ENCODE measurements around the gene AFF1.

AFF1 gene

GRCh38 chr4:87165892-87166291, 231.1 kb downstream of the AFF1 start:
- ChIA-PET CTCF (interaction anchor here (1.0 to 1.3 kb wide), 2 partner anchors 15 to 224 kb away, joined by 3 to 4 read pairs; no protein-coding TSS in a partner anchor), POLR2A (no interaction called here)
- no peak for TF ChIP-seq CTCF (IDR thresholded peaks at IDR 0.05; ENCODE audit: insufficient read depth, low read length, missing control alignments)
- no peak overlapping the region for H3K4me3 ChIP-seq (ENCODE audit: low read depth, low read length)
- no peak for DNase-seq (ENCODE audit: low read depth, low spot score)

GRCh38 chr4:87166296-87166854, 231.6 kb downstream of the AFF1 start:
- no peak for TF ChIP-seq CTCF (IDR thresholded peaks at IDR 0.05; ENCODE audit: insufficient read depth, low read length, missing control alignments)
- no peak overlapping the region for H3K4me3 ChIP-seq (ENCODE audit: low read depth, low read length)
- no peak for DNase-seq (ENCODE audit: low read depth, low spot score)
- POLR2A ChIA-PET: no interaction called here
- CTCF ChIA-PET: interaction anchor here (1.0 to 1.3 kb wide), 2 partner anchors 15 to 225 kb away, joined by 3 to 4 read pairs; no protein-coding TSS in a partner anchor

GRCh38 chr4:87171944-87172343, 237.1 kb downstream of the AFF1 start:
- no peak overlapping the region for H3K4me3 ChIP-seq (ENCODE audit: low read depth, low read length)
- DNase-seq (ENCODE audit: low read depth, low spot score): no peak
- CTCF ChIA-PET: no interaction called here
- TF ChIP-seq CTCF (IDR thresholded peaks at IDR 0.05; ENCODE audit: insufficient read depth, low read length, missing control alignments): no peak
- POLR2A ChIA-PET: no interaction called here

GRCh38 chr4:87174672-87175071, 239.9 kb downstream of the AFF1 start:
- POLR2A ChIA-PET: no interaction called here
- H3K4me3 ChIP-seq (ENCODE audit: low read depth, low read length): no peak overlapping the region
- TF ChIP-seq CTCF (IDR thresholded peaks at IDR 0.05; ENCODE audit: insufficient read depth, low read length, missing control alignments): no peak
- DNase-seq (ENCODE audit: low read depth, low spot score): no peak
- CTCF ChIA-PET: interaction anchor here (1.3 kb wide), 1 partner anchor 24 kb away, joined by 5 read pairs; no protein-coding TSS in a partner anchor

- H3K4me3 ChIP-seq (ENCODE audit: low read depth, low read length): no peak overlapping the region
- ChIA-PET POLR2A (no interaction called here), CTCF (interaction anchor here (1.1 kb wide), 1 partner anchor 28 kb away, joined by 3 read pairs; no protein-coding TSS in a partner anchor)
- DNase-seq (ENCODE audit: low read depth, low spot score): peak; percentile 16
- TF ChIP-seq CTCF (IDR thresholded peaks at IDR 0.05; ENCODE audit: insufficient read depth, low read length, missing control alignments): no peak
Observed at GRCh38 chr4:87179751-87180150, 244.9 kb downstream of the AFF1 start.

- TF ChIP-seq CTCF (IDR thresholded peaks at IDR 0.05; ENCODE audit: insufficient read depth, low read length, missing control alignments): no peak
- CTCF ChIA-PET: interaction anchor here (0.7 to 1.1 kb wide), 4 partner anchors 12 to 215 kb away, joined by 3 to 4 read pairs (median 3); no protein-coding TSS in a partner anchor
- no peak overlapping the region for H3K4me3 ChIP-seq (ENCODE audit: low read depth, low read length)
- no peak for DNase-seq (ENCODE audit: low read depth, low spot score)
- POLR2A ChIA-PET: no interaction called here
Observed at GRCh38 chr4:87180767-87181166, 246.0 kb downstream of the AFF1 start.
